H1 (cell line): ENCODE results near the gene ADNP. TPM values are rescaled to one million over a fixed set of nuclear protein-coding genes. Genes with fewer than 3 reads are reported as not detected.

ENCODE experiments used
- CTCF ChIA-PET: fragments of 300-600 bp; sonication (Branson Sonifier 250); formaldehyde crosslinking; loops from one replicate; lab custom pipeline; 2021; ENCODE audit not compliant: partially characterized antibody; lab: Charles Lee
- POLR2A ChIA-PET: fragments of 300-600 bp; sonication (Branson Sonifier 250); formaldehyde crosslinking; loops from one replicate; lab custom pipeline; 2021; ENCODE audit warnings: inconsistent platforms; ENCODE audit not compliant: partially characterized antibody; lab: Charles Lee
- DNase-seq, 2 experiments: peaks; one replicate each; pipeline versions ENCODE4 v3.0.0 to v3.0.0-alpha.2; 2010 to 2022; ENCODE audit warnings: low spot score in 2 of 2, low read depth in 1 of 2, mixed read lengths in 1 of 2
- FAIRE-seq: peaks from 2 replicates; lab custom pipeline; 2011; peaks lifted over from hg19 to GRCh38; lab: Jason Lieb, UNC
- H2AFZ ChIP-seq: 2 replicates; pipeline ENCODE4 v1.8.1; 2012; ENCODE audit warnings: low read length, inconsistent platforms
- H2AK5ac ChIP-seq: 2 replicates; pipeline ENCODE4 v1.6.1; 2013; ENCODE audit warnings: low read depth, low read length
- H2BK120ac ChIP-seq: replicated peaks from 2 replicates; pipeline ENCODE3; 2013; ENCODE audit warnings: low read depth, low read length, inconsistent platforms
- H2BK12ac ChIP-seq: 2 replicates; pipeline ENCODE4 v1.6.1; 2013; ENCODE audit warnings: low read depth, low read length
- H2BK15ac ChIP-seq: 2 replicates; pipeline ENCODE4 v1.6.1; 2013; ENCODE audit warnings: low read length
- H2BK20ac ChIP-seq: 2 replicates; pipeline ENCODE4 v1.6.1; 2013; ENCODE audit warnings: low read length
- H2BK5ac ChIP-seq: 2 replicates; pipeline ENCODE4 v1.6.1; 2013; ENCODE audit warnings: low read depth, low read length
- H3K14ac ChIP-seq: 2 replicates; pipeline ENCODE4 v1.6.1; 2013; ENCODE audit warnings: inconsistent platforms; ENCODE audit not compliant: insufficient read length
- H3K18ac ChIP-seq: 2 replicates; pipeline ENCODE4 v1.6.1; 2013; ENCODE audit warnings: low read length; ENCODE audit errors: extremely low read depth
- H3K23ac ChIP-seq: 2 replicates; pipeline ENCODE4 v1.6.1; 2013; ENCODE audit warnings: inconsistent platforms; ENCODE audit not compliant: insufficient read length
- H3K23me2 ChIP-seq: 2 replicates; pipeline ENCODE4 v1.6.1; 2013; ENCODE audit warnings: low read depth, low read length
- H3K27ac ChIP-seq: 2 replicates; pipeline ENCODE4 v1.6.1; 2011; ENCODE audit warnings: low read depth, low read length, inconsistent platforms
- H3K27me3 ChIP-seq, 4 experiments: replicated peaks in 1 of 4; 1 replicate in 1 of 4; 2 replicates in 3 of 4; pipeline versions ENCODE4 v1.6.1 to v1.8.1; 2011 to 2013; ENCODE audit warnings: low read length in 3 of 4, mild to moderate bottlenecking in 3 of 4, inconsistent platforms in 2 of 4, mixed read lengths in 2 of 4, moderate library complexity in 1 of 4; ENCODE audit not compliant: control insufficient read depth in 3 of 4, insufficient read depth in 3 of 4; ENCODE audit errors: extremely low read depth in 1 of 4
- H3K36me3 ChIP-seq, 4 experiments: 2 replicates each; pipeline versions ENCODE4 v1.6.1 to v1.8.1; 2011 to 2013; ENCODE audit warnings: mild to moderate bottlenecking in 4 of 4, low read length in 3 of 4, moderate library complexity in 2 of 4, control low read depth in 1 of 4, inconsistent platforms in 1 of 4; ENCODE audit not compliant: insufficient read depth in 4 of 4, control insufficient read depth in 2 of 4
- H3K4ac ChIP-seq: replicated peaks from 2 replicates; pipeline ENCODE3; 2013; ENCODE audit warnings: low read length, low read depth, mixed read lengths, inconsistent platforms; ENCODE audit not compliant: insufficient read length
- H3K4me1 ChIP-seq, 4 experiments: replicated peaks in 1 of 4; 1 replicate in 1 of 4; 2 replicates in 3 of 4; pipeline versions ENCODE4 v1.6.1 to v1.8.1; 2011 to 2013; ENCODE audit warnings: low read length in 3 of 4, inconsistent platforms in 2 of 4, mixed read lengths in 1 of 4; ENCODE audit not compliant: insufficient read depth in 4 of 4, control insufficient read depth in 3 of 4
- H3K4me2 ChIP-seq, 2 experiments: 2 replicates each; pipeline versions ENCODE4 v1.6.1 to v1.8.1; 2011 to 2013; ENCODE audit warnings: low read depth in 2 of 2, low read length in 2 of 2, control low read depth in 1 of 2, inconsistent platforms in 1 of 2, mild to moderate bottlenecking in 1 of 2; ENCODE audit not compliant: insufficient read depth in 1 of 2
- H3K4me3 ChIP-seq, 4 experiments: fragments of 200-600, 300-600 bp in 1 of 4; sonication (generic), shearing (Covaris generic), sonication (Bioruptor Twin) in 1 of 4; 2 replicates each; pipeline versions ENCODE4 v1.5.1 to v1.8.1; 2011 to 2016; ENCODE audit warnings: low read length in 4 of 4, low read depth in 3 of 4, control low read depth in 2 of 4, inconsistent platforms in 2 of 4, mild to moderate bottlenecking in 2 of 4, mixed read lengths in 1 of 4, moderate library complexity in 1 of 4; ENCODE audit not compliant: insufficient read depth in 2 of 4; ENCODE audit errors: extremely low read depth in 1 of 4
- H3K56ac ChIP-seq: replicated peaks from 2 replicates; pipeline ENCODE3; 2013; ENCODE audit warnings: low read depth, mild to moderate bottlenecking, mixed read lengths, low read length, inconsistent platforms; ENCODE audit not compliant: insufficient read length
- H3K79me1 ChIP-seq: 2 replicates; pipeline ENCODE4 v1.6.1; 2013; ENCODE audit warnings: low read depth, low read length, control low read depth
- H3K79me2 ChIP-seq, 2 experiments: 2 replicates each; pipeline versions ENCODE4 v1.6.1 to v1.8.1; 2012 to 2013; ENCODE audit warnings: low read length in 2 of 2, mild to moderate bottlenecking in 2 of 2, inconsistent platforms in 1 of 2; ENCODE audit not compliant: insufficient read depth in 2 of 2, control insufficient read depth in 1 of 2
- H3K9ac ChIP-seq, 4 experiments: replicated peaks in 1 of 4; 1 replicate in 1 of 4; 2 replicates in 3 of 4; pipeline versions ENCODE4 v1.6.1 to v1.8.1; 2011 to 2013; ENCODE audit warnings: low read depth in 3 of 4, low read length in 3 of 4, control low read depth in 2 of 4, mild to moderate bottlenecking in 2 of 4, moderate library complexity in 2 of 4, inconsistent platforms in 1 of 4; ENCODE audit errors: extremely low read depth in 1 of 4
- H3K9me3 ChIP-seq, 2 experiments: 2 replicates each; pipeline versions ENCODE4 v1.6.1 to v1.8.1; 2012 to 2013; ENCODE audit warnings: mild to moderate bottlenecking in 2 of 2, moderate library complexity in 2 of 2, control low read depth in 1 of 2, inconsistent platforms in 1 of 2, low read depth in 1 of 2, low read length in 1 of 2, mixed read lengths in 1 of 2; ENCODE audit not compliant: insufficient read depth in 2 of 2
- H4K20me1 ChIP-seq, 2 experiments: replicated peaks in 1 of 2; 2 replicates each; pipeline versions ENCODE3 to v1.8.1; 2011 to 2013; ENCODE audit warnings: inconsistent platforms in 2 of 2, low read length in 2 of 2, mild to moderate bottlenecking in 1 of 2; ENCODE audit not compliant: insufficient read depth in 2 of 2, control insufficient read depth in 1 of 2
- H4K5ac ChIP-seq: 2 replicates; pipeline ENCODE4 v1.6.1; 2013; ENCODE audit warnings: low read length, low read depth, mixed read lengths, inconsistent platforms; ENCODE audit not compliant: insufficient read length
- H4K8ac ChIP-seq: 2 replicates; pipeline ENCODE4 v1.8.0; 2013; ENCODE audit warnings: mild to moderate bottlenecking, moderate library complexity, low read length, inconsistent platforms; ENCODE audit not compliant: insufficient read depth; ENCODE audit errors: extremely low read depth
- H4K91ac ChIP-seq: replicated peaks from 2 replicates; pipeline ENCODE3; 2013; ENCODE audit warnings: low read length, mixed read lengths, inconsistent platforms; ENCODE audit not compliant: insufficient read length
- FOSL1 ChIP-seq: IDR thresholded peaks from 2 replicates; pipeline ENCODE4 v1.6.1; 2011; ENCODE audit warnings: mild to moderate bottlenecking, low read depth, low read length, moderate library complexity; ENCODE audit not compliant: insufficient read depth
- POLR2AphosphoS5 ChIP-seq: IDR thresholded peaks from 2 replicates; pipeline ENCODE4 v1.6.1; 2011; ENCODE audit warnings: low read depth, low read length
- SIX5 ChIP-seq: IDR thresholded peaks from 2 replicates; pipeline ENCODE4 v1.6.1; 2011; ENCODE audit warnings: mild to moderate bottlenecking, low read depth, low read length
- SRF ChIP-seq: IDR thresholded peaks from 2 replicates; pipeline ENCODE4 v1.6.1; 2011; ENCODE audit warnings: mild to moderate bottlenecking, low read depth, low read length, moderate library complexity
- TBP ChIP-seq: IDR thresholded peaks from 2 replicates; pipeline ENCODE4 v1.6.1; 2011; ENCODE audit warnings: low read depth, low read length, improper control_type of control experiment
- WGBS, 2 experiments: shearing (Covaris generic) in 1 of 2; methylation state at CpG; one replicate each; pipeline versions ENCODE4 v1.1.6 to v1.1.7; 2013 to 2015; ENCODE audit warnings: low lambda C conversion rate in 2 of 2, mixed read lengths in 2 of 2, inconsistent platforms in 1 of 2, low coverage in 1 of 2, missing lambda C conversion rate in 1 of 2; ENCODE audit not compliant: insufficient replicate concordance in 2 of 2, insufficient coverage in 1 of 2, insufficient read length in 1 of 2; ENCODE audit errors: extremely low coverage in 1 of 2, missing lambda C conversion rate in 1 of 2; 5-methylcytosine and 5-hydroxymethylcytosine counted together
- polyA plus RNA-seq, 7 experiments: library from polyadenylated mRNA; depleted of rRNA in 3 of 7; stranded (reverse) in 5 of 7; unstranded in 2 of 7; fragments of >200 nt in 5 of 7; fragments of 200-250 nt in 2 of 7; gene quantifications; 1 replicate in 5 of 7; 2 replicates in 1 of 7; 4 replicates in 1 of 7; pipeline versions ENCODE4 v1.2.1 to v1.2.3, GENCODE V29; 2011 to 2013; ENCODE audit warnings: missing spikeins in 2 of 7, mixed read lengths in 2 of 7
- total RNA-seq: library from RNA; stranded (reverse); fragmentation: NEBNext Ultra II Directional; extraction: Animal tissue kit (Norgen Biotek cat#: 25700); gene quantifications from 2 replicates; pipeline ENCODE4 v1.2.1, GENCODE V29; 2021

Gene ADNP
- total and polyA plus RNA-seq, 2 of the 8 experiments (the other 6 are each of a cell fraction or from before 2014, with no cell fraction given), result 31.6 to 123 TPM

DNA sequence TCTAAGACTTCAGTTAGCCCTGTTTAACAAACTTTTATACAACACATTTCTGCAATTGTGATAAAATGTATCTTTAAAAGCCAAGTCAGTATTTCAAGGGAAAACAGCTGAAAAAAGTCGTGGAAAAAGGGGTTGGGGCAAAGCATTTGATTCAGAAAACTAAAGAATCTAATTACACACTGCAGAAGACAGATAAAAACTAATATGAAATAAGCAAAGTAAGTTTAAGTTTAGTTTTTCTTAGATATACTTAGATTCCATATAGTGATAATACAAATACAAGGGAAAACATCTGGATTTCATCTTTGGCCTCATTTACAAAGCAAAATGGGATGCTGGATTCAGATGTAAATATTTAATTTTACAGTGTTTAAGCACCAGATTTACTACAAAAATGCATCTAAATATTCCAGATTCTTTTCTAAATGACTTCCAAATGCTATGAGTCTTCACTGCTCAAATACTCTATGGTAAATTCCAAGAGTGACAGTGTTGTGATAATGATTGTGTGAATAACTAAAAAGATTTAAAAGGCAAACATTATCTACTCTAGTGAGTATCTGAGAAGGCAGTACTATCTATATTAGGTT lies 1.5 kb upstream of the ADNP start:
- Histone ChIP-seq H3K36me3 (peaks cover 15 to 48% (median 32%) of the 10 kb centered on the region in 4 experiments; a peak in 7 of 8 replicates), H3K23ac (no peak overlapping the region), H2AK5ac (no peak overlapping the region), H3K4me3 (no peak overlapping the region), H3K18ac (no peak overlapping the region), H4K5ac (no peak overlapping the region), H3K4me2 (no peak overlapping the region; a peak in 1 of 4 replicates), H3K4me1 (peaks cover 4 to 17% (median 9%) of the 10 kb centered on the region in 4 experiments; a peak in 6 of 7 replicates), H2AFZ (no peak overlapping the region), H2BK15ac (no peak overlapping the region), H3K56ac (no peak overlapping the region), H3K4ac (no peak overlapping the region), H4K91ac (no peak overlapping the region), H3K27me3 (no peaks in the 10 kb centered on the region), H2BK12ac (no peak overlapping the region), H3K9me3 (no peaks in the 10 kb centered on the region), H3K14ac (no peak overlapping the region), H3K79me2 (peaks cover 18 to 27% of the 10 kb centered on the region in 2 experiments), H2BK20ac (no peak overlapping the region), H3K27ac (no peak overlapping the region), H2BK120ac (no peak overlapping the region), H3K9ac (no peak overlapping the region), H4K20me1 (peaks cover 9 to 13% of the 10 kb centered on the region in 2 experiments), H3K79me1 (no peaks in the 10 kb centered on the region), H3K23me2 (peaks cover 4% of the 10 kb centered on the region; the same call in 1 of the 2 replicates), H4K8ac (no peak overlapping the region), H2BK5ac (no peak overlapping the region)
- POLR2A ChIA-PET, result interaction anchor here (0.7 to 13.9 kb wide), 11 partner anchors 10 to 289 kb away, joined by 3 to 206 read pairs (median 5); partner anchors contain the start of genes BCAS4, DPM1 and MOCS3
- no peak for DNase-seq
- no peak for TF ChIP-seq TBP
- TF ChIP-seq FOSL1, result no peak
- no peak for TF ChIP-seq POLR2AphosphoS5
- no peak for TF ChIP-seq SRF
- TF ChIP-seq SIX5, result no peak
- CTCF ChIA-PET, result interaction anchor here (0.7 to 1.3 kb wide), 3 partner anchors 36 to 142 kb away, joined by 3 to 4 read pairs (median 3); no protein-coding TSS in a partner anchor
- no peak for FAIRE-seq
- WGBS, 2 experiments, result 90% methylated on average over 1 of the region's 1 CpG; no CpG with 5 or more reads in 1 of the 2 experiments
